Activated naive CD8-positive, alpha-beta T cell treated with anti-CD3 and anti-CD28 coated beads, Interleukin-2, amount 50 U/mL, for 24 hours (primary cell): Measurements from ENCODE around the gene PYDC1.
"Not testable (repeated sequence)": the region's sequence is repeated elsewhere in the genome, so short reads cannot be mapped to it uniquely, and the experiment has no call there.

Experiments
- ATAC-seq: fragments of 150-1000 bp; cut with Tn5 transposase; one replicate; pipeline ENCODE4 v1.10.0; 2021
- DNase-seq: peaks from one replicate; pipeline ENCODE4 v3.0.0; 2021
- H3K27ac Mint-ChIP-seq: one replicate; pipeline ENCODE4 v1.8.0; 2021; ENCODE audit warnings: mild to moderate bottlenecking, mixed read lengths
- H3K27me3 Mint-ChIP-seq: one replicate; pipeline ENCODE4 v1.8.0; 2021; ENCODE audit warnings: mixed read lengths
- H3K36me3 Mint-ChIP-seq: one replicate; pipeline ENCODE4 v1.8.0; 2021; ENCODE audit warnings: low read depth, mixed read lengths
- H3K4me1 Mint-ChIP-seq: one replicate; pipeline ENCODE4 v1.8.0; 2021; ENCODE audit warnings: mixed read lengths
- H3K4me3 Mint-ChIP-seq: one replicate; pipeline ENCODE4 v1.8.0; 2021; ENCODE audit warnings: mild to moderate bottlenecking, moderate library complexity, mixed read lengths
- H3K9me3 Mint-ChIP-seq: one replicate; pipeline ENCODE4 v1.8.0; 2021; ENCODE audit warnings: mixed read lengths

PYDC1 gene

DNA sequence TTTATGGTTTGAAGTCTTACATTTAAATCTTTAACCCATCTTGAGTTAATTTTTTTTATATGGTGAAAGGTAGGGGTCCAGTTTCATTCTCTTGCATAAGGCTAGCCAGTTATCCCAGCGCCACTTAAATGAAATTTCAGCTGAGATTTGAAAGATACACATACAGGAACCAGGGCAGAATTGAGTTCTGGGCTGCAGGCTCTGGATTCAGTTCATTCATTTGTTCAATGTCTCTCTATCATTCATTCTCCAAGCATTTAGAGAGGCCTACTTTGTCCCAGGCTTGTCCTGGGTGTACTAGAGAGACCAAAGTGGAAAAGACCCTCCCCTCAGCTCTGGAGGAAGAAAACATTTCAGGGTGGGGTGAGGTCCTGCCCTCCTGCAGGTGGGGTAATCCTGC lies 3.6 kb downstream of the PYDC1 start:
- no peak for DNase-seq
- no peaks in the 10 kb centered on the region for H3K9me3 Mint-ChIP-seq
- H3K36me3 Mint-ChIP-seq, result no peaks in the 10 kb centered on the region
- H3K27me3 Mint-ChIP-seq, result peaks cover 43% of the 10 kb centered on the region
- no peak overlapping the region for H3K4me3 Mint-ChIP-seq
- H3K27ac Mint-ChIP-seq, result no peak overlapping the region
- H3K4me1 Mint-ChIP-seq, result peaks cover 21% of the 10 kb centered on the region
- ATAC-seq, result no peak

DNA sequence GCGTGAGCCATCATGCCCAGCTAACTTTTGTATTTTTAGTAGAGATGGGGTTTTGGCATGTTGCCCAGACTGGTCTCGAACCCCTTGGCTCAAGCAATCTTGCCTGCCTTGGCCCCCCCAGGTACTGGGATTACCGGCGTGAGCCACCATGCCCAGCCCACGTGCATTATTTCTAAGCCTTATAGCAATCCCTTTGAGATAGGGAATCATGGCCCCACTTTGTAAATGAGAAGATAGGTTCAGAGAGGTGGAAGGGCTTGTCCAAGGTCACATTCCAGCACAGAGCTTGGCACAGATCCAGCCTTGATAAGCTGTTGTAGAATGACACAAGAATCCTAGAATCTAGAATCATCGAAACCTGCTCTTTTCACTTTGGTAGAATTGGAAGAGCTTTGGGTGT lies 10.2 kb downstream of the PYDC1 start:
- peaks cover 15% of the 10 kb centered on the region for H3K4me1 Mint-ChIP-seq
- H3K9me3 Mint-ChIP-seq, result no peaks in the 10 kb centered on the region
- H3K27me3 Mint-ChIP-seq, result peaks cover 3% of the 10 kb centered on the region
- ATAC-seq, result no peak
- no peaks in the 10 kb centered on the region for H3K36me3 Mint-ChIP-seq
- H3K4me3 Mint-ChIP-seq, result no peak overlapping the region
- no peak for DNase-seq
- H3K27ac Mint-ChIP-seq, result no peak overlapping the region

DNA sequence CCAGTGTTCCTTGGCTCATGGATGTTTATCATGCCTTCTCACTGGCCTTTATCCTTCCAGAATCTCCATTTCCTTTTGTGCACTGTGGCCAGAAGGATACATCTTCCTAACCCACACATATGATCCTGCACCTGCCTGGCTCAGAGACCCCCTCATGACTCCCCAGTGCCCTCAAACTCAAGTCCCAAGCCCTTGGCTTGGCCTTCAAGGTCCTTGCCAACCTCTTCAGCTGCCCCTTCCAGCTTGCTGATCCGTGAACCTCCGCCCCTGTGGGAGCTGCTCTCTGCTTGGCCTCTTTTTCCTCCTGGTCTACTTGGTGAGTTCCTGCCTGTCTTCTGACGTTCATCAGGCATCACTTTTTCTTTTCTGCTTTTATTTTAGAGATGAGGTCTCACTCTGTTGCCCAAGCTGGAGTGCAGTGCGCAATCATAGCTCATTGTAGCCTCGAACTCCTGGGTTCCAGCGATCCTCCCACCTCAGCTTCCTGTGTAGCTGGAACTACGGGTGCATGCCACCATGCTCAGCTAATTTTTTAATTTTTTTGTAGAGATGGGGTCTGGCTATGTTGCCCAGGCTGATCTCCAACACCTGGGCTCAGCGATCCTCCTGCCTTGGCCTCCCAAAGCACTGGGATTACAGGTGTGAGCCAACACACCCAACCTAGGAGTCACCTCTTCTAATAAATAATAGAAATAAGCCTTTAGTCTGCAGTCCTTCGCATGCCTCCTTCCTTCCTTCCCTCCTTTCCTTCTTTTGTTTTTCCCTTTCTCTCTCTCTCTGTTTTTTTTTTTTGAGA lies 11.9 kb downstream of the PYDC1 start:
- Mint-ChIP-seq H3K27me3 (no peaks in the 10 kb centered on the region), H3K4me3 (no peak overlapping the region), H3K27ac (no peak overlapping the region), H3K9me3 (no peaks in the 10 kb centered on the region), H3K36me3 (peaks cover under 1% of the 10 kb centered on the region), H3K4me1 (peaks cover 25% of the 10 kb centered on the region)
- no peak for ATAC-seq
- no peak for DNase-seq

DNA sequence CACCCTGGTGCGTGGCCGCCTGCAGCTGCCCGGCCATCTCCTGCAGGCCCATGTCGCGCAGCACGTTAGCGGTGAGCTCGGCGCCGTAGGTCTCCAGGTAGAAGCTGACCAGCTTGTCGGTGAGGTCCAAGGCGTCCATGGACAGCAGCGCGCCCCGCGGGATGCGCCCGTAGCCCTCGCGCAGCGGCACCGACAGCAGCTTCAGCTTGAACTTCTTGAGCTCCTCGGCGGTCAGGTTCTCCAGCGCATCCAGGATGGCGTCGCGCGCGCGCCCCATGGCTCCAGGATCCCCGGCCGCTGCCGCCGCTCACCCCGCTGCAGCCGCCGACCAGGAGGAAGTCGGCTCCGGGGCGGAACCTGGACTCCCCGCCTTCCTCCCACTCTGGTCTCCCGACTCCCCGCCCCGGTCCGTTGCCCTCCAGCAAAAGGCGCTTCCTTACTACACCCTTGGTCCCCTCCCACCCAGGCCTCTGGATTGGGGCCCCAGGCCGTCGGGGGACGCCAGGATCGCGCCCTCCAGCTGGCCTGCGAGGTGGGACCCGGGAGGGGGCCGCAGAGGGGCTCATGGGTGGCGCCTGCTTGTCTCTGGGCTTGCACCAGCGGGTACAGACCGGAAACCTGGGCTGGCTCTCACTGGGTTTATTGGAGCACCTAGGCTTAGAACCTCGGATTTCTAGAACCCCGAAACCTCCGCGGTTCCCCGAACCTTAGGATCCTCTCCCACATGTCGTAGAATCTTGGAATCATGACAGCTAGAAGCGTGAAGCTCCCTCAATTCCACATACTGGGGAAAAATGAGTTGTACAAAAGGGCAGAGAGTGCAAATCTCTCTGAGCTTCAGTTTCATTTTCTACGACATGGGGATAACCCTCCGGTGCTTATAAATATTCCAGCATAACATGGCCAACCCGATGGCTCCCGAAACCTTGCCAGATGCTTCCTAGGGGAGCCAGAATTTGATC lies 14.2 kb downstream of the PYDC1 start, which contains the start of gene PYCARD:
PYCARD (minus strand) TSS at position 347 of the 962 bp plus-strand sequence; CDS start at position 277, 70 bp downstream.
- Mint-ChIP-seq H3K9me3 (no peaks in the 10 kb centered on the region), H3K4me1 (peaks cover 46% of the 10 kb centered on the region), H3K36me3 (peaks cover 4% of the 10 kb centered on the region), H3K27me3 (no peaks in the 10 kb centered on the region), H3K27ac (peak within 1 kb of the TSS; percentile 59), H3K4me3 (peak within 1 kb of the TSS; percentile 76)
- DNase-seq (peak; percentile 52), ATAC-seq (peak; percentile 34)

DNA sequence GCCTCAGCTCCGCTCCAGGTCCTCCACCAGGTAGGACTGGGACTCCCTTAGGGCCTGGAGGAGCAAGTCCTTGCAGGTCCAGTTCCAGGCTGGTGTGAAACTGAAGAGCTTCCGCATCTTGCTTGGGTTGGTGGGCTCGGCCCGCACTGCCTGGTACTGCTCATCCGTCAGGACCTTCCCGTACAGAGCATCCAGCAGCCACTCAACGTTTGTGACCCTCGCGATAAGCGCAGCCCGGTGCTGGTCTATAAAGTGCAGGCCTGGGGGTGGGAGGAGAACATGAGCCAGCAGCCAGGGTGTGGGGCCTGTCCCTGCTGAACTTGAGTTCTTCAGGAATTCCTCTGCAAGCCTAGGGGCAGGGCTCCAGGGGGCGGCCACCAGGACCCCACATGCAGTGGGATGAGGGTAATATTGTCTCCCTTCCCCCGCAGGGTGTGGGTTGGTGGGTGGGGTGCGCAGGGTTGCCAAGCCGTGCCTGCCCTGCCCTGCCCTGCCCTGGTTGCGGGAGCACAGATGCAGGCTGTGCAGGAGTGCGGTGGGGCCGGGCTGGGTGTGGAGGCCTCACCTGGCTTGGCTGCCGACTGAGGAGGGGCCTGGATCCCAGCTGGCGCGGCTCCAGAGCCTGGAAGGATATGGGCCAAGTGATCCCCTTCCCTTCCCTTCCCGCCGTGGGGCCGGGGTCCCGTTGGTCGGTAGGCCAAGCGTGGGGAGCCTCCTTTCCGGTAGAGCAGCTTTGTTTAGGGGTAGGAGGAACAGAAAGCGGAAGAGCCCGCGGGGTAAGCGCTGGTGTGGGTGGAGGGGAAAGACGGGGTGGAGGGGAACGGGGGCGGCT lies 15.1 kb downstream of the PYDC1 start:
- H3K27ac Mint-ChIP-seq, result peak overlapping the region; percentile 59
- no peaks in the 10 kb centered on the region for H3K27me3 Mint-ChIP-seq
- H3K9me3 Mint-ChIP-seq, result no peaks in the 10 kb centered on the region
- H3K4me1 Mint-ChIP-seq, result peaks cover 49% of the 10 kb centered on the region
- ATAC-seq, result peak; percentile 41
- H3K4me3 Mint-ChIP-seq, result peak overlapping the region; percentile 76
- no peak for DNase-seq
- peaks cover 6% of the 10 kb centered on the region for H3K36me3 Mint-ChIP-seq

DNA sequence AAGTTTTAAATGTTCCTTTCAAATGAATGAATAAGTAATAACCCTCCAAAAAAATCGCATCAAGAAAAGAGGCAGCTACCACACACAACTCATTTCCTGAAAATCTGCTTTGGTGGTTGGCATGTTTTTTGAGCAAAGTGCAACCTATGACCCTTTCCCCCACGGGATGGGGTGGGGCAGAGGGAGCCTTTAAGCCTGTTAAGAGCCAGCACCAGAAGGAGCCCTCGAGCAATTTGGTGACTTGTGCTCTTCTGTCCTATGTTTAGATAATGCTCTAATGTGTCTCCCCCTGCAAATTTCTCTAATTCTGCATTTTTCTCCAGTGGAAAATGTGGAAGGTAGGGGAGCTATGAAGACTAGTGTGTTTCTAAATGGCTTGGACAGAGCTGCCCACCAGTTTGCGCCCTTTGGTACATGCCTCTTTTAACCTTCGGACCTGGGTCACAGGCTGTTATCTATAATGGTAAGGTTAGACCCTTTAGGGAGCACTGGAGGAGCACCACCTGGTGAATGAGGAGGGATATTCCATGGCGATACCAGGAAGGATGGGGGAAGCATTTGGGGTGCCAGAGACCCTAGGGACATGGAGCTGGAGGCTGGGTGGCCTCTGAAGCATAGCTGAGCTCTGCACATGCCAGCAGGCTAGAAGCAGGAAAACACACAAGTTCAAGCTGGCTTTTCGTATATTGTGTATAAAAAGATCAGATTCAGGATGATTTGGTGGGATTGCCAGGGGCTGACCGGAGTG lies 15.9 kb downstream of the PYDC1 start:
- no peaks in the 10 kb centered on the region for H3K27me3 Mint-ChIP-seq
- no peaks in the 10 kb centered on the region for H3K9me3 Mint-ChIP-seq
- peaks cover 13% of the 10 kb centered on the region for H3K36me3 Mint-ChIP-seq
- ATAC-seq (peak; percentile 29), DNase-seq (no peak)
- H3K4me3 Mint-ChIP-seq, result peak overlapping the region; percentile 76
- no peak overlapping the region for H3K27ac Mint-ChIP-seq
- peaks cover 55% of the 10 kb centered on the region for H3K4me1 Mint-ChIP-seq

DNA sequence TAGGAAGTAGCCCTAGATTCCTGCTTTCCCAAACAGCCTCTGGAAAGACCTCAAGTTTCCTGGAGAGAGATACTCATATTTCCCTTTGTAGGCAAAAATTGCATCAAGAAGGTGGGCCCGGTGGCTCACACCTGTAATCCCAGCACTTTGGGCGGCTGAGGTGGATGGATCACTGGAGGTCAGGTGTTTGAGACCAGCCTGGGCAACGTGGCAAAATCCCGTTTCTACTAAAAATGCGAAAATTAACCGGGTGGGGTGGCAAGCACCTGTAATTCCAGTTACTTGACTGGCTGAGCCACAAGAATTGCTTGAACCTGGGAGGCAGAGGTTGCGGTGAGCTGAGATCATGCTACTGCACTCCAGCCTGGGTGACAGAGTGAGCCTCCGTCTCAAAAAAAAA lies 16.8 kb downstream of the PYDC1 start:
- not testable (repeated sequence) for H3K4me3 Mint-ChIP-seq

DNA sequence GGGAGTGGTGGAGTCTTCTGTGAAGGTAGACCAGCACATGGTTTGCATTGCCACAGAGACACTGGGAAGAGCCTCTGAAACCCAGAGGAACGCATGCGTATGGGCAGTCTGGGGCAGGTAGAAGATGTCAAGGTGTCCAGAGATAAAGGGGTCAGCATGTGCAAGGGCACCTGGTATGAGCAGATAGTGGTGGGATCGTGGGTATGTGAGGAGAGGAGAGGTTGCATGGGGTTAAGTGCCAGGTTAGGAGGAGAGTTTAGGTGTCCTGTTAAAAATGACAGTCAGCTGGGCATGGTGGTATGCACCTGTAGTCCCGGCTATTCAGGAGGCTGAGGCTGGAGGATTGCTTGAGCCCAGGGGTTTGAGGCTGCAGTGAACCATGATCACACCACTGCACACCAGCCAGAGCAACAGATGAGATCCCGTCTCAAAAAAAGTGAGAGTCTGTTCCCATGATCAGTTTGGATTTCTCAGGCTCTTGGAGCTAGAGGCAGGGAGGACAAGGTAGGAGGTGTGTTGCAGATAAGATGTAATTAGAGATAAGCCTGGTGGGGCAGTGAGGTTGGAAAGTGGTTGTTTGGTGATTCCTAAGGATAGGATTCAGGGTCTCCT lies 17.4 kb downstream of the PYDC1 start:
- DNase-seq, result no peak

More for the DNA sequence above, 16.8 kb downstream of the PYDC1 start:
- not testable (repeated sequence) for DNase-seq, H3K9me3 Mint-ChIP-seq, H3K27me3 Mint-ChIP-seq, ATAC-seq
- peaks cover 19% of the 10 kb centered on the region for H3K36me3 Mint-ChIP-seq
- peaks cover 57% of the 10 kb centered on the region for H3K4me1 Mint-ChIP-seq
- H3K27ac Mint-ChIP-seq, result peak overlapping the region; percentile 47

DNA sequence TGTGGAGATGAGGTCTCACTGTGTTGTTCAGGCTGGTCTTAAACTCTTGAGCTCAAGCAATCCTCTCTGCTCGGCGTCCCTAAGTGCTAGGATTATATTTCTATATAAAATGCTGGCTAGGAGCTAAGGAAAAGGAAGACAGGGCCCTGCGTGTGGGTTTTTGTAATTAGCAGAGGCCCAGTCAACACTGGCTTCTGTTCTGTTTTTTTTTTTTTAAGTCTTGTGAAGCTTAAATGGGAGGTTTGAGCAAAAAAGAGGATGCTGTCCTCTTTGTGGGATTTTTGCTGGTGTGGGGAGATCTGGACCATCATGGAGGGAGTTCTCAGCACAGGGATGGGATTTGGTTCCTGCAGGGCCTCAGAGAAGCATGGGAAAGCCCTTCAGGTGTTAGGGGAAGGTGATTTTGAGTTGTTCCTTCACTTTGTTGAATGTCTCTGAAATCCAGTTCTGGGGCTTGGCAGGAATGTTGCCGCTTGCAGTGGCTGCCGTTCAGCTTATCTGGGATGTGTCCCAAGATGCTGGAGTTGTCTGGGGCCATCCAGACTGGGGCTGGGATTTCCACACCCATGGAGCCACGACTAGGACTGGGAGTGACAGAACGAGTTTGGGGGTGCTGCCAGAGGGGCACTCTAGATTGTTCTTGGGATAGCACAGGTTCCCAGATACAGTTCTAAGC lies 18.6 kb downstream of the PYDC1 start:
- ATAC-seq, result no peak
- H3K27me3 Mint-ChIP-seq, result no peaks in the 10 kb centered on the region
- no peaks in the 10 kb centered on the region for H3K9me3 Mint-ChIP-seq
- H3K4me1 Mint-ChIP-seq, result peaks cover 62% of the 10 kb centered on the region
- no peak for DNase-seq
- H3K36me3 Mint-ChIP-seq, result peaks cover 35% of the 10 kb centered on the region
- no peak overlapping the region for H3K4me3 Mint-ChIP-seq
- H3K27ac Mint-ChIP-seq, result peak overlapping the region; percentile 29

More for the DNA sequence above, 17.4 kb downstream of the PYDC1 start:
- Mint-ChIP-seq H3K36me3 (peaks cover 25% of the 10 kb centered on the region), H3K4me3 (no peak overlapping the region), H3K27ac (peak overlapping the region; percentile 47), H3K27me3 (no peaks in the 10 kb centered on the region), H3K4me1 (peaks cover 61% of the 10 kb centered on the region), H3K9me3 (no peaks in the 10 kb centered on the region)
- no peak for ATAC-seq

DNA sequence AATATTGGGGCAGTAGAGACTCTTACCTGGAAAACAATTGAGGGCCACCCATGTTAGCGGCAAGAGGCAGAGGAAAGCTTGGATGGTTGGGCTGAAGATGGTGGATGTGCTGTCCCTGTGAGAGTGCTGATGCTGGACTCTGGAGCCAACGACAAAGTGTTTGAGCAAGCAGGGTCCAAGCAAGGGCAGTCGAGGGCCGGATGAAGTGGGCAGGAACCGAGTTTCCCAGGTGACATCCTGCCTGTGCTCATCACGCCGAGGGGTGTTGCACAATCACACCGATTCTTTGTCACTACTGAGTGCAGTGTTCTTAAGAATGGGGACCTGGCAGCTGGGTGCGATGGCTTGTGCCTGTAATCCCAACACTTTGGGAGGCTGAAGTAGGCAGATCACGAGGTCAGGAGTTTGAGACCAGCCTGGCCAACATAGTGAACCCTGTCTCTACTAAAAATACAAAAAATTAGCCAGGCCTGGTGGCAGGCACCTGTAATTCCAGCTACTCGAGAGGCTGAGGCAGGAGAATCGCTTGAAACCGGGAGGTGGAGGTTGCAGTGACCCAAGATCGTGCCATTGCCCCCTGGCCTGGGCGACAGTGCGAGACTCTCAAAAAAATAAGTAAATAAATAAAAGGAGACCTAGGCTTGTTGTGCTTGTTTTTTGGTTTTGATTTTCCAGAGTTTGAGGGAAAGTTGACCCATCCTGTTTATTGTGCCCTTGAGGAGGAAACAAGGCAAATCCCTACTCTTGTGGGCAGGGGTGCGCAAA lies 20.4 kb downstream of the PYDC1 start:
- Mint-ChIP-seq H3K9me3 (no peaks in the 10 kb centered on the region), H3K27ac (no peak overlapping the region), H3K4me1 (peaks cover 64% of the 10 kb centered on the region), H3K36me3 (peaks cover 52% of the 10 kb centered on the region), H3K27me3 (no peaks in the 10 kb centered on the region), H3K4me3 (no peak overlapping the region)
- DNase-seq, result no peak
- ATAC-seq, result no peak

DNA sequence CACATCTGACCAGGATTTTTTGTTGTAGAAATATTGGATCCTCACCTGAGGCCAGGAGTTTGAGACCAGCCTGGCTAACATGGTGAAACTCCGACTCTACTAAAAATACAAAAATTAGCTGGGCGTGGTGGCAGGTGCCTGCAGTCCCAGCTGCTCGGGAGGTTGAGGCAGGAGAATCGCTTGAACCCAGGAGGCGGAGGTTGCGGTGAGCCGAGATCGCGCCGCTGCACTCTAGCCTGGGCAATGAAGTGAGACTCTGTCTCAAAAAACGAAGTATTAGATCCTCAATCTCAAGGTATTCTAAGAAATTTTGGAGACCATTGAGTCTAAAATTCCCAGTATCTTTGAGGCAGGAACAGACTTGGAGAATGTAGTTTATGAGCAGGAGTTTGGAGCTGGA lies 21.1 kb downstream of the PYDC1 start:
- Mint-ChIP-seq H3K36me3 (peaks cover 59% of the 10 kb centered on the region), H3K4me1 (peaks cover 62% of the 10 kb centered on the region)
- ATAC-seq, H3K27ac Mint-ChIP-seq, H3K9me3 Mint-ChIP-seq, H3K27me3 Mint-ChIP-seq, DNase-seq, H3K4me3 Mint-ChIP-seq: not testable (repeated sequence)

DNA sequence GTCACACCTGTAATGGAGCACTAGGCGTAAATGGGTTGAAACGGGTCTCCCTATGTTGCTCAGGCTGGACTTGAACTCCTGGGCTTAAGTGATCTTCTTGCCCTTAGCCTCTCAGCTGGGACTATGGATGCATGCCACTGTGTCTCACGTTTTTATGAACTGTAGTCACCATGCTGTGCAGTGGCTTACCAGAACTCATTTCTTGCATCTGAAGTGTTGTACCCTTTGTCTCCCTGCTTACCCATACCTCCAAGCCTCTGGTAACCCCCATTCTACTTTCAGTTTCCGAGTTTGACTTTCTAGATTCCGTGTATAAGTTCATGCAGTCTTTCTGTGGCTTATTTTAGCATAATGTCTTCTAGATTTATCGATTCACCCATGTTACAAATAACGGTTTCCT lies 22.0 kb downstream of the PYDC1 start:
- Mint-ChIP-seq H3K9me3 (no peaks in the 10 kb centered on the region), H3K36me3 (peaks cover 67% of the 10 kb centered on the region), H3K4me3 (no peak overlapping the region), H3K4me1 (peaks cover 63% of the 10 kb centered on the region), H3K27ac (peak overlapping the region; percentile 59), H3K27me3 (no peaks in the 10 kb centered on the region)
- no peak for ATAC-seq
- DNase-seq, result no peak
